Forelimb muscle (tissue), 1 donor: ENCODE data around the gene CSTPP1. TPM values are rescaled to one million over a fixed set of nuclear protein-coding genes. Genes with fewer than 3 reads are reported as not detected.
"Not testable (repeated sequence)": the region's sequence is repeated elsewhere in the genome, so short reads cannot be mapped to it uniquely, and the experiment has no call there.

Source experiments
- DNase-seq: peaks from one replicate; pipeline ENCODE4 v3.0.0-alpha.2; 2013; ENCODE audit warnings: low read depth
- polyA plus RNA-seq: library from polyadenylated mRNA; unstranded; fragments of 120-200 nt; gene quantifications from one replicate; pipeline ENCODE4 v1.2.1, GENCODE V29; 2013; ENCODE audit not compliant: insufficient read length

Gene CSTPP1
- polyA plus RNA-seq, 1 donor = 20.0 TPM

GRCh38 chr11:47180006-47180787 lies 243.6 kb downstream of the CSTPP1 start:
- DNase-seq = no peak

- no peak for DNase-seq
These were observed 244.7 kb downstream of the CSTPP1 start for GRCh38 chr11:47181271-47181670.

DNA sequence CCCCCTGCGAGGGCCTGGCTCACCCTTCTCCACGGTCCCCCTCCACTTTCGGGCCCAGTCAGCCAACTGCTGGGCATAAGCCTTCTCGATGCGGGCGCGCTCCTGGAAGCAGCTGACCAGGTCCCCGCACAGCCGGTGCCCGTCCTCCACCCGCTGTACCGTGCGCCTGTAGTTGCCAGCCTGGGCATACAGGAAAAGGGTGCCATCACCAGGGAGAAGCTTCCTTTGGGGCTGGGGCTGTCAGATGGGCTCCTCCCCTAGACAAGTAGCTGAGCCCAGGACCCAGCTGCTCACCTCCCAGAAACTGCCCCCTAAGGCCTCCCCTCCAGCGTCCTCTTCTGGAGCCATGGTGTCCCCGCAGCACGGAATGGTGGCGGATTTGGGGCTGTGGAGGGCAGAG lies 245.8 kb downstream of the CSTPP1 start:
- DNase-seq = no peak

DNA sequence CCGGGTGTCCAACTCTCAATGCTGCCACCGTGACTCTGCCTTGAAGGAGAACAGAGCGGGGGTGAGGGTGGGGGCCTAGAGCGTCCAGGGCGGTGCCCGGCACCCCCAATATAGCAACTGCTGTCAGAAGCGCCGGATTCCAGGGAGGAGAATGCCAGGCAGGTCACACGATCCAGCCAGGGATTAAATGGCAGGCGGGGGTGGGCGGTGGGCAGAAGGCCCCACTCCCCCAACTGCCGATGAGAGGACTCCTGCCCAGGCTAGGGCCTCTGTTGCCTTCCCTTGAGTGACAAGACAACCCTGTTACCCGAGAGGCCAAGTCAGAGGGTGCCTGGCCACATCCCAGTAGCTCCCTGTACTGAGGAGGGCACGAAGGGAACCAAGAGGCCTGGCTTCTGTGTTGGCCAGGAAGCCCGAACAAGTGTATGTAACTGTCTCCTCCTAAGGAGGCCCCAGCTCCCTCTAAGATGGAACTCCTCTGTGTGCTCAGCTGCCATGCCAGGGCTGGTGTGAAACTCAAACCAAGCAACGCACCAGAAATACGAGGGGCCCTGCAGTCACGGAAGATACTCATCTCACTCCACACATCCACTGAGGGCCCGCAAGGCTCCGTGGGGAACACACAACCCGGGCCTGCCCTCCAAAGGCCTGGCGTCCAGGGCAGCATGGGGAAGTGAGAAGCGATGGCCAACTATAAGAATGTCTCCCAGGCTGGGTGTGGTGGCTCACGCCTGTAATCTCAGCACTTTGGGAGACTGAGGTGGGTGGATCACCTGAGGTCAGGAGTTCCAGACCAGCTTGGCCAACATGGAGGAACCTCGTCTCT lies 246.7 kb downstream of the CSTPP1 start:
- no peak for DNase-seq

DNA sequence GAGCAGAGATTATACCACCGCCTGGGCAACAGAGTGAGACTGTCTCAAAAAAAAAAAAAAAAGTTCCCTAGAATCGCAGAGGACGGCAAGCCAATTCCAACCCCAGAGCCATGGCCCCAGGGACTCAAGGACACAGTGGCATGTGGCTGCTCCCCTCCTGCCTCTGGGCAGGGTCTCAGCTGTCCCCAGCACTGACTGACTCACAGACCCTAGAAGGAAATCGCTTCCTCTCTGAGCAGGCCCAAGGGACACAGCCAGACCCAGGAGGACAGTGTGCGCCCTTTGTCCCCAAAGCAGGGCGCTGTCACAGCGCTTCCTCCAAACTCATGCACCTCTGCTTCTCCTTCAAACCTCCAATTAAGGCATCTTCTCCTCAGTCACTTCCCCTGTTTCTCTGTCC lies 247.4 kb downstream of the CSTPP1 start:
- DNase-seq = no peak

GRCh38 chr11:47184711-47185304 lies 248.2 kb downstream of the CSTPP1 start:
- DNase-seq = no peak

DNA sequence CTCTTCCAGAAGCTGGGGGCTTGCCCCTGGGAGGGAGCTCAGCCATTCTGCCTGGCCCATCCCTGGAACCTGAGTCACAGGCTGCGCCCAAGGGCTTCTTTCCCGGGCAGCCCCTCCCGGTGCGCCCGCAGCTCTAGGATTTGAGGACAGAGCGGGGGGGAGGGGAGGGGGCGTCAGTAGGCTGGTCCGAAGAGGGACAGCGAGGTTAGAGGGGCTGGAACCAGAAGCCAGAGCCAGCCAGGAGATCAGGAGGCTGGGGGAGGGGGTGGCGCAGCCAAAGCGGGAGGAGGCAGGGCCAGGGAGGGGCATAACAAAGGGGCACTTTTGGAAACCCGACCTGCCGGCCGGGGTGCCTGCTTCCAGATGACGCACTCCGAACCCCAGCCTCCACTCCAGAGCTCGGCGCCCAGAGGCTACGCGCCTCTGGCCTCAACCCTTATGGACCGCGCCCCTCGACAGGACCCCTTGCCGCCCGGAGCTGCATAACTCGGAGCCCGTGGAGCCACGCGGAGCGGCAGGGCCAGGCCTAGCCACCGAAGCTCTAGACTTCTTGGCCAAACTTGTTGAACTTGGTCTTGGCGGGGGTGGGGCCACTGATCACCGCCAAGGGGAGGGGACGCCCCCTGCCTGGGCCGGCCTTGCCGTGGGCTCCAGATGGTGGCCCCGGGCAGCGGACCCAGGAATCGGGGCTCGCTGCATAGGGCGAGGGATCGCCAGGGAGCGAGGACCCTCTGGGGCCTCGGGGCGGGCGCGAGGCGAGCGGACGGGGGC lies 248.9 kb downstream of the CSTPP1 start:
- no peak for DNase-seq

- no peak for DNase-seq
These were observed 249.6 kb downstream of the CSTPP1 start, which contains the start of gene PACSIN3 for GRCh38 chr11:47186076-47186699. Gene PACSIN3 (minus strand): TSS chr11:47186434. CDS start chr11:47182727, 3,707 bp downstream.

GRCh38 chr11:47186700-47187695 lies 250.4 kb downstream of the CSTPP1 start:
- DNase-seq = peak; percentile 56

- DNase-seq = no peak
These were observed 251.2 kb downstream of the CSTPP1 start for GRCh38 chr11:47187723-47188122.

DNA sequence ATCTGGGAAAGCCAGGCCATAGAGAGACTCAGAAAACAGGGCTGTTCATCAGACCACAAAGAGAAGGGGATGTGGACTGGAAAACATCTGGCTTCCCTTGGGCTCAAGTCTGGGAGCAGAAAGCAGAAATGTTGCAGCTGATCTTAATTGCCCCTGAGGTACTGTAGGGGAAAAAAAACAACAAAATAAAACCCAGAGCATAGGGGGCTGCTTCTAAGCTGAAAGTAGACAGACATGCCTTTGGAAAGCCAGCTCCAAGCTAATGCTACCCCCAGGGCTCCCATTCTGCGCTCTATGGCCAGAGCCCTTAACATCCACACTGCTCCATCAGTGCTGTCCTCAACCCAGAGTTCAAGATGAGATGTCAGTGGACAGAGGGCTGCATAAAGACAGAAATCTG lies 251.7 kb downstream of the CSTPP1 start:
- peak; percentile 84 for DNase-seq

GRCh38 chr11:47189100-47189834 lies 252.7 kb downstream of the CSTPP1 start:
- DNase-seq = no peak

DNA sequence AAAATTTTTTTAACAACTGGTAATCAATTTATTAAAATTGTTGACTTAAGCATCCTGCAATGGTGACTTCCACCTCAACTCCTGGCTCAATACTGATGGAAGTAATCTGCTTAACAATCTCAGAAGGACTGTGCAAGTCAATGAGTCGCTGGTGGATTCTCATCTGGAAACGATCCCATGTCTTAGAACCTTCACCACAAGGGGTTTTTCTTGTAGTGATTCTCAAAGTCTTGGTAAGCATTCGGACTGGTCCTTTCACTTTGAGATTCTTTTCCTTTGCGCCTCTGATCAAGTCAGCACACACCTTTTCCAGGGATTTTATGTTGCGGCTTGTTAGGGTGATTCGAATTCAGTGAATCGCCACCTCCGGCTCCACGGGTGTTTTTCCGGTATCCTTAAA lies 254.6 kb downstream of the CSTPP1 start:
- not testable (repeated sequence) for DNase-seq

- DNase-seq = no peak
These were observed 255.6 kb downstream of the CSTPP1 start for GRCh38 chr11:47192111-47192510.

- DNase-seq = not testable (repeated sequence)
These were observed 261.6 kb downstream of the CSTPP1 start for GRCh38 chr11:47198161-47198560.

- no peak for DNase-seq
These were observed 264.5 kb downstream of the CSTPP1 start for GRCh38 chr11:47201015-47201414.

DNA sequence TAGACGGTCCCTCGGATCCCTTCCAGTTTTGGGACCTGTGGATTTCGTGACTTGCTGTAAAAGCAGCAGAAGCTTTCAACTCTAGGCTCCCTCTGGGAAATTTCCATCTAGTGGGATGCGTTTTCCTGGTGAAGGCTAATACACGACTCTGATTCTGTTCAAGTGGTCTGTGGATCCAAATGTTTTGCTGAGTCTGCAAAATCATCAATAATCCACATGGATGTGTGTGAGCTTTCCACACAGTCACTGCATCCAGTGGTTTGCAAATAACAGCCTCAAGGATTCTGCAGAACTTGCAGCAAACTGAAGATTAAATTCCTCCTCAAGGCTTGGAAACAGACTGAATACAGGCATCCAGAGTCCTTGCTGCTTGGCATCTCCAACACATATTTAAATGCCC lies 266.0 kb downstream of the CSTPP1 start:
- no peak for DNase-seq

- DNase-seq = no peak
These were observed 268.1 kb downstream of the CSTPP1 start for GRCh38 chr11:47204637-47204989.

DNA sequence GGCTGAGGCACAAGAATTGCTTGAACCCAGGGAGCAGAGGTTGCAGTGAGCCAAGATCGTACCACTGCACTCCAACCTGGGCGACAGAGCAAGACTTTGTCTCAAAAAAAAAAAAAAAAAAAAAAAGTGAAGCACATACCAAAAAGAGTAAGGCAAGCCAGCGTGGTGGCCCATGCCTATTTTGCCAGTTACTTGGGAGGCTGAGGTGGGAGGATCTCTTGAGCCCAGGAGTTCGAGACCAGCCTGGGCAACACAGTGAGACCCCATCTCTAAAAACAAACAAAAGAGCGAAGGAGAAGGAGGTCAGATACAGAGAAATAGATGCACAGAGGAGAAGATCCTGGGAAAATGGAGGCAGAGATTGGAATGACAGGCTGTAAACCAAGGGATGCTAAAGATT lies 270.0 kb downstream of the CSTPP1 start:
- DNase-seq = not testable (repeated sequence)
